ENCODE results near the gene ATP1B3. TPM values are rescaled to one million over a fixed set of nuclear protein-coding genes. Genes with fewer than 3 reads are reported as not detected.

The ATP1B3 gene
- total RNA-seq, 1 donor from 2014 or later, result 248 TPM

DNA sequence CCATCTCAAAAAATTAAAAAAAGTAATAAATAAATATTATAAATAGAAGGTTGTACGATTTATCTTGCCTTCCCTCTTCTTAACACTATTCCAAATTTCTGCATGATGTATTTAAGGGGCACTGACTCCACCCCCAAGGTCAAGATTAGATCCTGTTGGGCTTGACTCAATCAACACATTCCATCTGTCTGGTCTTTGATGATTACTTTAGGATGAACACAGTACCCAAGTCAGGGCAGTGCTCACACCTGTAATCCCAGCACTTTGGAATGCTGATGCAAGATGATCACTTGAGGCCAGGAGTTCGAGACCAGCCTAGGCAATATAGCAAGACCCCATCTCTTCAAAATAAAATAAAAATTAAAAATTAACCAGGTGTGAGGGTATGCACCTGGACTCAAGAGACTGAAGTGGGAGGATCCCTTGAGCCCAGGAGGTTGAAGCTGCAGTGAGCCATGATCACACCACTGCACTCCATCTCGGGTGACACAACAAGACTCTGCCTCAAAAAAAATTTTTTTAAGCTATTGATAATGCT is 14.1 kb upstream of the ATP1B3 start:
- no peak overlapping the region for H3K4me3 ChIP-seq (ENCODE audit: insufficient read depth, low read depth, low read length)
- no peaks in the 10 kb centered on the region for H3K36me3 Mint-ChIP-seq (ENCODE audit: low read depth, unreplicated experiment)

DNA sequence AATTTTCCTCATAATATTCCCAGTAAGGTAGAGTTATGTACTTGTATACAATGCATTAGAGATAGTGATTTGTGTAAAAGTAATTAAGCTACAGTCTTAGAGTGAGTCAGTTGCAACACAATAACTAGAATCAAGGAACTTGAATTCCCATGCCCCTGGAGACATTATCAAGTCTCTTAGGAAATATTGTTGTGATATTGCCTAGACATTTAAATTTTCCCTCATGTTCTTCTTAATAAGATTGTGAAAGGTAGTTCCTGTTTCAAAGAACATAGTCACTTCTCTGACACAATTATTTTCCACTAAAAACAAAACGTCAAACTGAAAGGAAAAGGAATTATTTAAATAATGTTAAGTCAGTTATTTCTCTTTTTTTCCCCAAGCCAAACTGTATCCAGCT is 13.0 kb upstream of the ATP1B3 start:
- Histone ChIP-seq H3K27ac (ENCODE audit: low read depth, low read length) (no peak overlapping the region), H3K79me2 (ENCODE audit: insufficient read depth, low read length) (no peaks in the 10 kb centered on the region), H3K9me3 (ENCODE audit: insufficient read depth, low read depth, low read length) (no peaks in the 10 kb centered on the region), H3K4me3 (ENCODE audit: insufficient read depth, low read depth, low read length) (no peak overlapping the region), H3K9ac (ENCODE audit: low read length) (no peak overlapping the region), H3K4me1 (ENCODE audit: insufficient read depth, low read length) (no peaks in the 10 kb centered on the region), H4K20me1 (ENCODE audit: insufficient read depth, low read length) (no peaks in the 10 kb centered on the region), H3K4me2 (ENCODE audit: low read length) (no peak overlapping the region), H3K27me3 (ENCODE audit: insufficient read depth, low read length) (no peaks in the 10 kb centered on the region), H2AFZ (ENCODE audit: low read depth, low read length) (no peak overlapping the region), H3K36me3 (ENCODE audit: insufficient read depth, low read length) (no peaks in the 10 kb centered on the region)
- Mint-ChIP-seq H3K4me1 (ENCODE audit: low read depth, unreplicated experiment) (no peaks in the 10 kb centered on the region), H3K9me3 (ENCODE audit: unreplicated experiment) (no peaks in the 10 kb centered on the region), H3K27ac (ENCODE audit: unreplicated experiment) (no peak overlapping the region), H3K4me3 (ENCODE audit: unreplicated experiment) (no peak overlapping the region), H3K36me3 (ENCODE audit: low read depth, unreplicated experiment) (no peaks in the 10 kb centered on the region), H3K27me3 (ENCODE audit: low read depth, unreplicated experiment) (peaks cover 2% of the 10 kb centered on the region)
- no peak for FAIRE-seq
- DNase-seq (ENCODE audit: low read depth), result no peak
- no peak for TF ChIP-seq EZH2 (IDR thresholded peaks at IDR 0.05; ENCODE audit: insufficient read depth, low read length)
- TF ChIP-seq, protein P1, sequence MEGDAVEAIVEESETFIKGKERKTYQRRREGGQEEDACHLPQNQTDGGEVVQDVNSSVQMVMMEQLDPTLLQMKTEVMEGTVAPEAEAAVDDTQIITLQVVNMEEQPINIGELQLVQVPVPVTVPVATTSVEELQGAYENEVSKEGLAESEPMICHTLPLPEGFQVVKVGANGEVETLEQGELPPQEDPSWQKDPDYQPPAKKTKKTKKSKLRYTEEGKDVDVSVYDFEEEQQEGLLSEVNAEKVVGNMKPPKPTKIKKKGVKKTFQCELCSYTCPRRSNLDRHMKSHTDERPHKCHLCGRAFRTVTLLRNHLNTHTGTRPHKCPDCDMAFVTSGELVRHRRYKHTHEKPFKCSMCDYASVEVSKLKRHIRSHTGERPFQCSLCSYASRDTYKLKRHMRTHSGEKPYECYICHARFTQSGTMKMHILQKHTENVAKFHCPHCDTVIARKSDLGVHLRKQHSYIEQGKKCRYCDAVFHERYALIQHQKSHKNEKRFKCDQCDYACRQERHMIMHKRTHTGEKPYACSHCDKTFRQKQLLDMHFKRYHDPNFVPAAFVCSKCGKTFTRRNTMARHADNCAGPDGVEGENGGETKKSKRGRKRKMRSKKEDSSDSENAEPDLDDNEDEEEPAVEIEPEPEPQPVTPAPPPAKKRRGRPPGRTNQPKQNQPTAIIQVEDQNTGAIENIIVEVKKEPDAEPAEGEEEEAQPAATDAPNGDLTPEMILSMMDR (IDR thresholded peaks at IDR 0.05; ENCODE audit: insufficient read depth, low read depth, low read length), result no peak

More for the DNA sequence above, 14.1 kb upstream of the ATP1B3 start:
- no peak overlapping the region for H3K9ac ChIP-seq (ENCODE audit: low read length)
- no peaks in the 10 kb centered on the region for H3K27me3 ChIP-seq (ENCODE audit: insufficient read depth, low read length)
- no peak overlapping the region for H3K4me2 ChIP-seq (ENCODE audit: low read length)
- H2AFZ ChIP-seq (ENCODE audit: low read depth, low read length), result no peak overlapping the region
- H3K36me3 ChIP-seq (ENCODE audit: insufficient read depth, low read length), result no peaks in the 10 kb centered on the region
- no peak overlapping the region for H3K4me3 Mint-ChIP-seq (ENCODE audit: unreplicated experiment)
- FAIRE-seq (no peak), DNase-seq (ENCODE audit: low read depth) (no peak)
- no peaks in the 10 kb centered on the region for H3K79me2 ChIP-seq (ENCODE audit: insufficient read depth, low read length)
- H3K9me3 ChIP-seq (ENCODE audit: insufficient read depth, low read depth, low read length), result no peaks in the 10 kb centered on the region
- no peaks in the 10 kb centered on the region for H3K4me1 Mint-ChIP-seq (ENCODE audit: low read depth, unreplicated experiment)
- TF ChIP-seq EZH2 (IDR thresholded peaks at IDR 0.05; ENCODE audit: insufficient read depth, low read length), result no peak
- TF ChIP-seq, protein P1 (IDR thresholded peaks at IDR 0.05; ENCODE audit: insufficient read depth, low read depth, low read length), result no peak
- H3K9me3 Mint-ChIP-seq (ENCODE audit: unreplicated experiment), result no peaks in the 10 kb centered on the region
- no peak overlapping the region for H3K27ac Mint-ChIP-seq (ENCODE audit: unreplicated experiment)
- no peak overlapping the region for H3K27ac ChIP-seq (ENCODE audit: low read depth, low read length)
- H3K27me3 Mint-ChIP-seq (ENCODE audit: low read depth, unreplicated experiment), result peaks cover 2% of the 10 kb centered on the region
- H4K20me1 ChIP-seq (ENCODE audit: insufficient read depth, low read length), result no peaks in the 10 kb centered on the region
- no peaks in the 10 kb centered on the region for H3K4me1 ChIP-seq (ENCODE audit: insufficient read depth, low read length)

DNA sequence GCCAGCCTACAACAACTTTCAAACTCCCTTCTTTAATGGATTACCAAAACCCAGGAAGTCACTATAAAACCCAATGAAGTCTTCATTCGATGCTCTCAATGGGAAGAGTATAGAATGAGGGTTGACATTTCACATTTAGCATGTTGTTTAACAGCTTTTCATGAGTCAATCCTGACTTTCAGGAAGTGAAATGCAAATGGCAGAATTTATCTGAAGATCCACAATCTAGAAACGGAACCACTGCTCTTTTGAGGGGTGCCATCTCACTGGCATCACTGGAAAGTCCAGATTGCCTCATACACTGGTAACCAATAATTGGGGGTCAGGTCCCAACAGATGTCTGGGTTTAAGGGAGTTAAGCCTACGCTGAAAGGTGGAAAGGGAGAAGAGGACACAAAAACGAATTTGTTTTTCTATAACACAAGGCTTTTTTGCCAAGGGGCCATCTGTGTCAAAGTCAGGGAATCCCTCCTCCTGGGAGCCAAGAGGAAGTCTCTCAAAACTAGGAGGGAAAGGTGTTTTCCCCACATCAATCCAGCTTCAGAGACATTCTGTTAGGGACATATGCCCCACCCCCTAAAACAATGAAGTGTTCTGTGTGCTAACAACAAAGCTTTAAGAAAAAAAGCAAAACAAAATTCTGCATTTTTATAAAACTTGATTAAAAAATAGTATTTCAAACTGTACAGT is 12.0 kb upstream of the ATP1B3 start:
- no peak overlapping the region for H2AFZ ChIP-seq (ENCODE audit: low read depth, low read length)
- no peak overlapping the region for H3K9ac ChIP-seq (ENCODE audit: low read length)
- H3K9me3 ChIP-seq (ENCODE audit: insufficient read depth, low read depth, low read length), result no peaks in the 10 kb centered on the region
- peaks cover 2% of the 10 kb centered on the region for H3K27me3 Mint-ChIP-seq (ENCODE audit: low read depth, unreplicated experiment)
- H4K20me1 ChIP-seq (ENCODE audit: insufficient read depth, low read length), result no peaks in the 10 kb centered on the region
- no peak for TF ChIP-seq EZH2 (IDR thresholded peaks at IDR 0.05; ENCODE audit: insufficient read depth, low read length)
- TF ChIP-seq, protein P1 (IDR thresholded peaks at IDR 0.05; ENCODE audit: insufficient read depth, low read depth, low read length), result no peak
- H3K36me3 Mint-ChIP-seq (ENCODE audit: low read depth, unreplicated experiment), result no peaks in the 10 kb centered on the region
- H3K4me3 Mint-ChIP-seq (ENCODE audit: unreplicated experiment), result no peak overlapping the region
- FAIRE-seq (no peak), DNase-seq (ENCODE audit: low read depth) (no peak)
- H3K4me2 ChIP-seq (ENCODE audit: low read length), result no peak overlapping the region
- H3K27ac Mint-ChIP-seq (ENCODE audit: unreplicated experiment), result no peak overlapping the region
- H3K4me1 Mint-ChIP-seq (ENCODE audit: low read depth, unreplicated experiment), result no peaks in the 10 kb centered on the region
- H3K27ac ChIP-seq (ENCODE audit: low read depth, low read length), result no peak overlapping the region
- no peaks in the 10 kb centered on the region for H3K36me3 ChIP-seq (ENCODE audit: insufficient read depth, low read length)
- no peaks in the 10 kb centered on the region for H3K4me1 ChIP-seq (ENCODE audit: insufficient read depth, low read length)
- no peaks in the 10 kb centered on the region for H3K9me3 Mint-ChIP-seq (ENCODE audit: unreplicated experiment)
- H3K79me2 ChIP-seq (ENCODE audit: insufficient read depth, low read length), result no peaks in the 10 kb centered on the region
- H3K4me3 ChIP-seq (ENCODE audit: insufficient read depth, low read depth, low read length), result no peak overlapping the region
- no peaks in the 10 kb centered on the region for H3K27me3 ChIP-seq (ENCODE audit: insufficient read depth, low read length)
